Measurements from ENCODE around the gene PRKAR1B.

PRKAR1B gene

DNA sequence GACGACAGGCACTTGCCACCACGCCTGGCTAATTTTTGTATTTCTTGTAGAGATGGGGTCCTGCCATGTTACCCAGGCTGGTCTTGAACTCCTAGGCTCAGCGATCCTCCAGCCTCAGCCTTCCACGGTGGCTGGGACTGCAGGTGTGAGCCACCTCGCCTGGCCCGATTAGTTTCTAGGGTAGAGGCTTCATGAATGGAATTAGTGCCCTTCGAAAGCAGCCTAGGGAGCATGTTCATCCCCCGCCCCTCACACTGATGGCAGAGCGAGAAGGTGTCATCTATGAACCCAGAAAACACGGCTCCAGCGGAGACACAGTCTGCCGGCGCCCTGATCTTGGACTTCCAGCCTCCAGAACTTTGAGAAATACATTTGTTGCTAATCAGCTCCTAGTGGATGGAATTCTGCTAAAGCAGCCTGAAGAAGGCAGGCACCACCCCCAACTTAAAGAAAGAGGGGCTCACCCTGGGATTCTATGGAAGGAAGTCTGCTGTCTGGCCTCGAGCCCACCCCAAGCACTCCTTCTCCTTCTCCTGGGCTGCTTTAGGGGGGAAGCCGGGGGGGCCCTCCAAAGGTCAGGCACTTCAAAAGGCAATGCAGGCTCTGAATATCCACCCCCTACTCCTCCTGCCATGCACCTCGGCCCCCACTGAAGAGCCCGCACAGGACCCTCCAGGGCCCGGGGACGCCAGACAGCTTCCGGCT is 217.5 kb downstream of the PRKAR1B start:
- no peak for DNase-seq (ENCODE audit: low spot score)

DNA sequence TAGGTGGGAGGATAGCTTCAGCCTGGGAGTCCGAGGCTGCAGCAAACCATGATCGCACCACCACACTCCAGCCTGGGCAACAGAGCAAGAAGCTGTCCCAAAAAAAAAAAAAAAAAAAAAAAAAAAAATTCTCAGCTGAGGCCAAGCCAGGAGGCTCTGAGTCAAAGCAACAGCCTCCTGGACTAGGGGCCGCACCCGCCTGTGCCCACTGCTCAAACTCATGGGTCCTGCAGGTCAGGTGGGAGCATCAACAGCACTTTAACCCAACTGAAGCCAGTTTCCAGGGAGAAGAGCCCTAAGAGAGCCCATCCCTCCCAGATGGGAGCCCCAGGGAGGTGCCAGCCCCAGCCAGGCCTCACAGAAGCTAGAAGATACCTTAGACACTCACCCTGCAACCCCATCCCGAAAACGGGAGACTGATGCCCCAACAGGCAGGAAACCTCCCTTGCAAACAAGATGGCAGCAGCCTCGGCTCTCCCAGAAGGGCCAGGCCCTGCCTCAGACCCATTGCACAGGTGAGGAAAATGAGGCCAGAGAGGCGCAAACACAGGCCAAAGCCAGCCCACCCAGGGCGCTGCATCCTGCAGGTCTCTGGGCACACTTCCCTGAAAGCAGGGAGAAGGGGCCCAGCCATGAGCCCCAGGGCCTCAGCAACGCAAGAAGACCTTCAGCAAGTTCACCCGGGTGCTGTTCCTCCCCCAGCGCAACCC is 218.5 kb downstream of the PRKAR1B start:
- DNase-seq (ENCODE audit: low spot score) = no peak

DNA sequence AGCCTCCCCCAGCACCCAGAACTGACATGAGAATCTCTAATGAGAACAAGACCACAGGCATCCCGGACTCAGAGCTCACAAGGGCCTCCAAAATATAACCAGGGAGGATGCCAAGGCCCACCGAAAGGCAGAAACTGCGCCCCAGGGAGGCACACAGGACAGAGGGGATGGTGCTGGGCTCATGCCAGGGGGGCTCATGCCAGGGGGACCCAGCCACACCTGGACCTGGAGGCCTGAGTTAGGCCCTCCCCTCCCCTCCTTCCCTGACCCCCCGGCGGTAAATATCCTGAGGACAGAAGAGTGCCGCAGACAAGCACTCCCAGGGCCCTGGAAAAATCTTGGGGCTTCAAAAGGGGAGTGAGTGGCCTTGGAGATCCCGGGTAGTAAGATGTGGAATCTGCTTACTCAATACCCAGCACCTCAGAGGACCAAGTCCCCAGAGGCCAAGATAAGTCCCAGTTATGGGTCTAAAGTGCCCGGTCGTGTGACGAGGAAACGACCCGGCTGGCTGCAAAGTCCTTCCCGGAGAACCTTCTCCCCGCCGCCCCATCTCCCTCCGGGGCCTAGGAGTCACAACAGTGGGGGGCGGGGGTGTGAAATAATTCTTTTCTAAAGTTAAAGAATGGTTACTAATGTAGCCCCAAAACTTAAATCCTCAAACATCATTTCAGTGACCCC is 219.3 kb downstream of the PRKAR1B start:
- DNase-seq (ENCODE audit: low spot score) = no peak

DNA sequence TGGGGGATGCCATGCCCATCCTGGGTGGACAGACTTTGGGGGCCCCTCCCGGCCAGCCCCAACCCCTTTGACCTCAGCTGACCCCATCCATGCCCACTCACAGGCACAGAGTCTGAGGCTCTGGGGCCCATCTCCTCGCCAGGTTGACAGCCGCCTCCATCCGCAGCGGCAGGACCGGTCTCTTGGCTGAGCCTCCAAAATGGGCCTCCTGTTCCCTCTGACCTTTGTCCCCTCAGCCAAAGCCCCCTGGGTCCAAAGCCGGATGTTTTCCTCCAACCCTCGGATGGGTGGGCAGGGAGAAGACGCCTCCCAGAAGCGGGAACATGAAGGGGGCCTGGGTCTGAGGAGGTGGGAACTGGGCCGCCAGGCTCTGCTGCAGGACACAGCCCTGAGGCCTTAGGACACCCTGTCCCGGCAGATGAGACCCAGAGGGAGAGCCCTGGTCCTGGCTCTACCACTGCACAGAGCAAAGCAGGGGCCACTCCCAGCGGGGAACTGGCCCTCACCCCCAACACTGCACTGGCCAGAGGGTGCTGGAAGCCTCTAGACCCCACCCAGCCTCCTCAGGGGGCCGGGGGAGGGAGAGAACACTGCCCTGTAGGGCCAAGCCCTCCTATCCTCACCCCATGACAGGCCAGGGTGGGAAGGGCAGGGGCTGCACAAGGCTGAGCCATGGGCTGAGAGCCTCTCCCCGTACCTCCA is 220.0 kb downstream of the PRKAR1B start:
- DNase-seq (ENCODE audit: low spot score) = no peak

DNA sequence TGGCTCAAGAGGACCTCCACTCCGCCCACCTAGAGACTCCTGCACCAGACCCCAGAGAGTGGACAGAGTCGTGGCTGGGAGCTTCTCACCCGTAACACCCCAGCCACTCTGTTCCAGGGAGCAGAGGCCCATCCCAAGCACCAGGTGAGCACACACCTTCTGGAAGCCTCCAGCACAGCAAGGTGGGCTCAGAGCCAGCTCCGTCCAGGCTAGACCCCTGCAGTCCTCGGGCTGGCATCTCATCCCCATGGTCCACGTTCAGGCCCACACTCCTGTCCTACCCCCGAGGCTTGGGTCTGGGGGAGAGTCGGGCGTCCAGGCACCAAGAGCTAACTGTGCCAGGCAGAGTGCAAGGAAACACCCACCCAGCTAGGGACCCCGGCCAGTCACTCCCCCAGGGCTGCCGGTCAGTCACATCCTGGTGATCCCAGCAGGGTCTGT is 220.7 kb downstream of the PRKAR1B start:
- no peak for DNase-seq (ENCODE audit: low spot score)

DNA sequence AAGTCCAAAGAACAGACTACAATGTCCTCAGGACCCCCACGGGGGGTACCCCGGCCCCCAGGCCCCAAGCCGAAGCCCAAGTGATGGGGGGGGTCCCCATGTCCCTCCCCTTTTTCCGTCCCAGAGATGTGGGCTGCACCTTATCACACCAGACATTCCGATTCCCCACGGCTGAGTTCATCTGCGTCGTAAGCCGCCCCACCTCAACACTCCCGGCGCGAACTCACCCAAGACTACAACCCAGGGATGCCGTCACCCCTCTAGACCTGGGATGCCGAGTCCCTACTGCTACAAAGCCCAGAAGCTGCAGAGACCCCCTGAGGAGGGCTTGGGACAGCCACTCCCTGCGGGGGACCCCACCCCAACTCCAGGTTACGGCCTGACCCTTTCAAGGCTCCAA is 221.9 kb downstream of the PRKAR1B start:
- no peak for DNase-seq (ENCODE audit: low spot score)

DNA sequence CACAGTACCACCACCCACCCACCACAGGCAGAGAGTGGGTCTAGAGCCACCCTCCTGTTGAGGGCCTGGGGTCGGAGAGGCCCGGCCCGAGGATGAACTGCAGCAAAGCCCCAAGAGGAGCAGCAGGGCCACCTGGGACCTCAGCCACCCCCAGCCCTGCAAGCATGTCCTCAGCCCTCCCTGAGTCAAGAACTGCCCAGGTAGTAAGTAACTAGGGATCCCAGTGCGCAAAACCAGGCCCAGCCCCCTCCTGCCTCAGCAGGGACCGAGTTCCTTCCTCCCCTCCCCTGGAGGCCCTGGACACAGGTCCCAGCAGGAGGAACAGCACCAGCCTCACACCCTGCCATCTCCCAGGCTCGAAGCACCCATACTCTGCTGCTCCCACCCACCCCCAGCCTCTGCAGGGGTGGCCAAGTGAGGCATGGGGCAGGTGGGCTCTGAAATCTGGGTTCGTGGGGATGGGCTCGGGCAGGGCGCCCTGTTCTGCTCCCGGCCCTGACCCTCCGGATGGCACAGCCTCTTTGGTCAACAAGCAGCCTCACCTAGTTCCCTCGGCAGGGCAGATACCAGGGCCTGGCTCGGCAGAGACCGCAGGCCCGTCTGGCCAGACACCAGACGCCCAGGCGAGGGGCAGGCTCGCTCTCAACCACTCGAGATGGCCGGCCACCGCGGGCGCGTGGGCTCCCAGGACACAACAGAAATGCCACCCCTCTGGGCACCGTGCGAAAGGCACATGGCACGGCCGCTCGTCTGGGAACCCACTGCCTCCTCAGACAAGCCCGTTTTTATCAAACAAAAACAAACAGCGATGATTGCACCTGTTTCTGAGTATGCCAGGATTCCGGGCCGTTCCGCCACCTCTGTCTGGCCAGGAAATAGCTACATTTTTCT is 222.6 kb downstream of the PRKAR1B start:
- no peak for DNase-seq (ENCODE audit: low spot score)

DNA sequence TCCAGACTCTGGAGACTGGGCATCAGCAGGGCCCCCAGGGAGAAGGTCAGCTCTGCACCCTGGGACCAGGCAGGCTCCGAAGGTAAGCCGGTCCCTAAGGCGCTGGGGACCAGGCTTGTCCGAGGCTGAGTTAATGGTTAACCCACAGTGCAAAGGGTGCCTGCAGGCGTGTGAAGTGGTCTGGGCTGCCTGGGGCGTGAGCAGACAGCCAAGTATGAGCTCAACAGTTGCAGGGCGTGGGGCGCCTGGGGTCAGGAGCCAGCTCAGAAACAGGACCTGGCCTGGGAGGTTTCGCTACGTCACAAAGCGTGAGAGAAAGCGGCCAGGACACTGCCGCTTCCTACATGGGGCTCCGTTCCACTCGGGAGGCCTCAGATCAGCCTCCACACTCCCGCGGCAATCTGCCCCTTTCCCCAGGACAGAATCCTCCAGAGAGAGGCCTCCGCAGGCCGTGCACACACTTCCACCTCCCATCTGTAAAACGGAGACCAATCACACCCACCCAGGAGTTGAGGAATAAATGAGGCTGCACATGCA is 223.4 kb downstream of the PRKAR1B start:
- no peak for DNase-seq (ENCODE audit: low spot score)

DNA sequence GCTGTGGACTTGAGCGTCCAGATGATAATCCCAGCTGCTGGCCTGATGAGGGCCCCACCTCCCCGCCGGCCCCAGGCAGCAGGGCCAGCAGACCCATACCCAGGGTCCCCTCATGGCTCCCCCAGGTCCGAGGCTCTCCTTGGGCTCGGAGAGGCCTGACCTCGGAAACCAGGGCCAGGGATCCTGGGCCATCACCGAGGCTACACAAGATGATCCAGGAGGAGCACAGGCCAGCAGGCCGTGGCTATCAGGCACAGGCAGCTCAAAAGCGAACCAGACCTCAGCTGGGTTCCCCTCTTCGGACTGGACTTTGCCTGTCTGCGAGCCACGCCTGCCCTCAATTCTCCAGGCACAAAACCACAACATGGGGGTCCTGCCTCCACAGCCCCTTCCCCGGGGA is 224.8 kb downstream of the PRKAR1B start:
- DNase-seq (ENCODE audit: low spot score) = no peak

DNA sequence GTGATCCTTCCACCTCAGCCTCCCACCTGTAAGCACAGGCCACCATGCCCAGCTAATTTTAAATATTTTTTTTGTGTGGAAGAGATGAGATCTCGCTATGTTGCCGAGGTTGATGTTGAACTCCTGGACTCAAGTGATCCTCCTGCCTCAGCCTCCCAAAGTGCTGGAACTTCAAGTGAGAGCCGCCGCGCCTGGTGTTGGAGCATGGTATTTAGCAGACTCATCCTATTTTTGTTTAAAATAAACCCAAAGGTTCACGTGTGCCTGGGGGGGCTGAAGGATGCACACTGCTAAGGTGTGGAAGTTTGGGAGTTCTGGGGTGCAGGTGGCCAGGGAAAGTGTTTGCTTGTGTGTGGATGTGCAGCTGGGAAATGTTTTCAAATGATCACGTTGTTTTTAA is 225.6 kb downstream of the PRKAR1B start:
- no peak for DNase-seq (ENCODE audit: low spot score)

DNA sequence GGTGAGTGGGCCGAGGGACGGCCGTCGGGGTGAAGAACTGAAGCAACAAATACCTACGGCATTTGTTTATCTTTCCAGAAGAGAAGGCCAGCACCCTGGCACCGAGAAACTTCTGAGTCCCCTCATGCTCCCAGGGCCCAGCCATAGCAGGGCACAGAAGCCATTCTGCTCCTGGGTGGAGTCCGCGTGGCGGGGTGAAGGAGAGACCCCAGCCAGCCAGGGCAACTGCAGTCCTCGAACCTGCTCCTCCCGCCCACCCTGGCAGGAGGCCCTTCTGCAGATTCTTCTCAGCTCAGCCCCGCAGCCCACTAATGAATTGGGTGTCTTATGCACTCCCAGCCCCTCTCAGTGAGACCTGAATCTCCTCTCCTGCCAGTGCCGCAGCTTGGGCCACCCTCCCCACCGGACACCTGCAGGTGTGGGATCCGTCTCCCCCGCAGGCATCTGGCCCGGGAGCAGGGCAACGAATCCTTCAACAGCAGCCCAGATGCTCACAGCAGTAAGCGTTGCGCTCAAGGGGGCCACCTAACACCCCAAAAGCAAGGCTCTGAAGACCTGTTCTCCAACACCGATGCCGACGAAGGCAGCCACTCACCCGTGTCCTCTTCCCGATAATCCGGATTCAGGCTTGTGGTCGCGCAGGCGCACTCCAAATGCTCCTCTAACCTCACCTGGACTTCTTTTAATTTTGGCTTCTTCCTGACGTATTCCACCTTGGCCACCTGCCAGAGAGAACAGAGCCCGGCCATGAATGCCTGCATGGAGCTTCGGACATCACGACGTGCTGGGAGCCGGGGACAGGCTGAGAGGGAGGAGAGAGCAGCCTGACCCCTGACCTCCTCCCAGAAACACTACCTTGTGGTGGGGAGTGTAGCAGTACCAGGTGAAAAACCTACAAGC is 226.3 kb downstream of the PRKAR1B start:
- DNase-seq (ENCODE audit: low spot score) = no peak

DNA sequence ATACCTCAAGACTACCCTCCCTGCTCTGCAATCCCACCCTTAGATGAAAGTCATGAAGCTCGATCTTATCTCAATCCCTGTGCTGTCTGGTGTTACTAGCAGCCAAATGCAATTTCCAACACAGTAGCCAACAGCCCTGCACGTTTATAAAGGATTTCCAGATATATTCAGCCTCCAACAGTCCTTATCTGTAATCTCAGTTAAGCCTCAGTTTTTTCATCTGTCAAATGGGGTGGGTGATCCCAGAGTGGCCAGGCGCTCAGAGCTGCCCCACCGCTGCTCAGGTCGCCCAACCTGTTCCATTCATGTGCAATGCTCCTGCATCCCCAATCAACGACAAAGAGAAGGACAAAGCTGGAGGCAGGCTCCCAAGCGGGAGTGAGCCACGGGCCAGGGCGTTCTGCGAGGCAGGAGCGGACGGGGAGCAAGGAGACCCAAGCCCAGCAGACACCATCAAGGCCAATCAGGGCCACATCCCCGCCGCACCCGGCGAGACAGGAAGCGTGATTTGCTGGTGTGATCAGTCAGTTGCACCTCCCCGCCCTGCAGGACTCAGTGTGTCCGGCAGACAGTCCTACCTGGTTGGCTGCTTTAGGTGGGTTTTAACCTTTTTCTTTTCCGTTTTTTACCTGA is 227.1 kb downstream of the PRKAR1B start:
- no peak for DNase-seq (ENCODE audit: low spot score)

Measured in globus pallidus (tissue), 1 donor.